Mesendoderm (in vitro differentiated cells): ENCODE results near the gene NEU4.
A peak's percentile ranks its signal among the peaks of the same experiment; 100 is the strongest.

ENCODE experiments used
- DNase-seq: peaks from one replicate; pipeline ENCODE4 v3.0.0; 2013
- H2AK5ac ChIP-seq: 2 replicates; pipeline ENCODE4 v1.6.1; 2013; ENCODE audit warnings: low read length, inconsistent platforms
- H2BK120ac ChIP-seq: 2 replicates; pipeline ENCODE4 v1.6.1; 2013; ENCODE audit warnings: low read depth, mild to moderate bottlenecking, low read length, moderate library complexity, mixed read lengths
- H2BK15ac ChIP-seq: replicated peaks from 2 replicates; pipeline ENCODE4 v1.6.1; 2013; ENCODE audit warnings: low read depth, mild to moderate bottlenecking, moderate library complexity
- H2BK5ac ChIP-seq: 2 replicates; pipeline ENCODE4 v1.6.1; 2013; ENCODE audit warnings: low read length, inconsistent platforms
- H3K18ac ChIP-seq: 2 replicates; pipeline ENCODE4 v1.6.1; 2013; ENCODE audit warnings: mild to moderate bottlenecking, low read length, mixed read lengths
- H3K23ac ChIP-seq: one replicate; pipeline ENCODE4 v1.6.1; 2013; ENCODE audit warnings: low read length
- H3K27ac ChIP-seq: 2 replicates; pipeline ENCODE4 v1.5.1; 2013; ENCODE audit warnings: low read depth, mild to moderate bottlenecking, inconsistent platforms, low read length, moderate library complexity
- H3K27me3 ChIP-seq: 2 replicates; pipeline ENCODE4 v1.6.1; 2013; ENCODE audit warnings: low read length, control low read depth, mild to moderate bottlenecking, inconsistent platforms; ENCODE audit not compliant: insufficient read depth, poor library complexity
- H3K36me3 ChIP-seq: 2 replicates; pipeline ENCODE4 v1.6.1; 2013; ENCODE audit warnings: low read length, inconsistent platforms; ENCODE audit not compliant: control insufficient read depth, insufficient read depth
- H3K4ac ChIP-seq: one replicate; pipeline ENCODE4 v1.6.1; 2013; ENCODE audit warnings: low read depth, mild to moderate bottlenecking, low read length, moderate library complexity
- H3K4me1 ChIP-seq: 2 replicates; pipeline ENCODE4 v1.6.1; 2013; ENCODE audit warnings: low read depth, low read length, inconsistent platforms; ENCODE audit not compliant: control insufficient read depth
- H3K4me2 ChIP-seq: 2 replicates; pipeline ENCODE4 v1.6.1; 2013; ENCODE audit warnings: low read length
- H3K4me3 ChIP-seq: 2 replicates; pipeline ENCODE4 v1.5.1; 2013; ENCODE audit warnings: mild to moderate bottlenecking, low read length
- H3K56ac ChIP-seq: one replicate; pipeline ENCODE4 v1.6.1; 2013; ENCODE audit warnings: low read length
- H3K79me1 ChIP-seq: 2 replicates; pipeline ENCODE4 v1.6.1; 2013; ENCODE audit warnings: low read length, inconsistent platforms
- H3K79me2 ChIP-seq: 2 replicates; pipeline ENCODE4 v1.6.1; 2013; ENCODE audit warnings: mild to moderate bottlenecking, low read length; ENCODE audit not compliant: control insufficient read depth, insufficient read depth
- H3K9ac ChIP-seq: 2 replicates; pipeline ENCODE4 v1.6.1; 2013; ENCODE audit warnings: low read length, inconsistent platforms
- H4K5ac ChIP-seq: one replicate; pipeline ENCODE4 v1.6.1; 2013; ENCODE audit warnings: low read length
- H4K8ac ChIP-seq: one replicate; pipeline ENCODE4 v1.6.1; 2013; ENCODE audit warnings: low read depth, mild to moderate bottlenecking, control low read depth, low read length, moderate library complexity
- WGBS: extraction: QIAGEN DNeasy Blood & Tissue Kit; methylation state at CpG from one replicate; pipeline ENCODE4 v1.1.7; 2013; ENCODE audit warnings: low lambda C conversion rate, missing lambda C conversion rate; ENCODE audit not compliant: insufficient coverage; ENCODE audit errors: extremely low coverage; 5-methylcytosine and 5-hydroxymethylcytosine counted together

Gene NEU4

DNA sequence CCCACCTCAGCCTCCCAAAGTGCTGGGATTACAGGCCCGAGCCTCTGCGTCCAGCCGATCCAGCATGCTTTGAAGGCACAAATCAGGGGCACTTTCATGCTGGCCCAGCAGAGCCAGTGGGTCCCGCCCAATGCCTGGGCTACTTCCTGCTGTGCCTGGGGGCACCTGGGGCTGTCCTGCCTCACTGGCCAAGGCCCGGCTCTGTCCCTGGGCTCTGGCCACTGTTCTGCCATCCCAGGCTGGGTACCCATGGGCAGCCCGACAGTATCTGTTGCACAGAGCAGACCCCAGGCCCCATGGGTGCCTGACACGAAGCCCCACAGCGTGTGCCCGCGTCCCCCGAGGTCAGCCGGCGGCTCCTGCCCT, 39.2 kb upstream of the NEU4 start:
- Histone ChIP-seq H3K4me2 (no peak overlapping the region), H3K79me2 (no peaks in the 10 kb centered on the region), H3K27ac (no peak overlapping the region), H3K36me3 (no peaks in the 10 kb centered on the region), H3K4ac (no peak overlapping the region), H3K4me1 (peaks cover 2% of the 10 kb centered on the region), H2AK5ac (no peak overlapping the region), H3K4me3 (no peak overlapping the region), H4K5ac (no peak overlapping the region), H3K23ac (no peak overlapping the region), H3K79me1 (no peaks in the 10 kb centered on the region), H2BK120ac (no peak overlapping the region), H4K8ac (no peak overlapping the region), H3K27me3 (no peaks in the 10 kb centered on the region), H3K9ac (no peak overlapping the region), H2BK5ac (no peak overlapping the region), H2BK15ac (no peak overlapping the region), H3K56ac (no peak overlapping the region), H3K18ac (no peak overlapping the region)
- DNase-seq = no peak
- WGBS = no CpG with 5 or more reads among the region's 13 CpGs

DNA sequence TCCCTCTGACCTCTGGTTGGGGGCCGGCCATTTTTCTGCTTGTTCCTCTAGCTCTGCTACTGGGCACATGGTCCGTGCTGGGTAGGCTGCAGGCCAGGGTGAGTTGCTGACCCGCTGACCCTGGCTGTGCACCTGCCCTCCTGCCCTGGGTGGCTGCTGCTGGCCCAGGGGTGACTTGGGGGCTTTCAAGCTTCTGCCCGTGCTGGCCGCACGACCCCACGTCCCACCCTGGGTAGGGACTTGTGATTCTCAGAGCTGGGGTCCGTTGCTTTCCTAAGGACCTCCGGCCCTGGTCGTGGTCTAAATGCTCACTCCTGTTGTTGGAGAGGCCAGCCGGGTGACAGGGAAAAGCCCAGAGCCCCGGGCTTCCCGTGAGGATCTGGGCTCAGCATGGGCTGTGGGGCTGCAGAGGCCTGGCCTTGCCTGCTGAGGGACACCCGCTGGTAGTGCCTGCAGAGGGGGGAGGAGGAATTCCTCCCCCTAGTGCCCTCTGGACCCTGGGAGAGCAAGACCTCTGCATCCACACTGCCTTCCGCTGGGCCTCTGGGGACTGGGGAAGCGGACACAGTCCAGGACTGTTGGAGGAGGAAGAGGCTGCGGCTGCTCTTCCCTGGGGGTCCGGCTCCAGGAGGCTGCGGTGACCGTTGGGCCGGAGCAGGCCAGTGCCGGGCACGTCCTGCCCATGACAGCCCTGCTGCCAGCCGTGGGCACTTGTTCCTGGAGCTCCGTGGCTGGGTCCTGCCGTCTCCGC, 38.6 kb upstream of the NEU4 start:
- no peak overlapping the region for H3K18ac ChIP-seq

DNA sequence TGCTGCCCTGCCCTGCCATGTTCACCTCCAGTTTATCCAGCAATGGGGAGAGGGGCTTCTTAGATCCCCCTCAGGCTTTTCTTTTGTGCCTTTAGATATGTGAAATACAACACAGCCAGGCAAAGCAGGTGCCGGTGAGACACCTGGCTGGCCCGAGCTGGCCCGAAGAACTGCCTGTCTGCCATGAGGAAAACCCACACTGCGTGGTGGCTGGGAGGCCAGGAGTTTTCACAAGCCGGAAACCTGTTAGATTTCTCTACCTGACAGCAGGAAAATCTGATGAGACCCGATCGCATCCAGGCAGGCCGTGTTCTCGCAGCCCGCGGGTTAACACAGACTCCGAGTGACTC, 38.1 kb upstream of the NEU4 start:
- no peak overlapping the region for H2AK5ac ChIP-seq
- H3K4ac ChIP-seq = no peak overlapping the region
- no peak overlapping the region for H3K18ac ChIP-seq
- H3K4me1 ChIP-seq = peaks cover 2% of the 10 kb centered on the region
- no peak overlapping the region for H3K4me3 ChIP-seq
- H2BK5ac ChIP-seq = no peak overlapping the region
- H2BK120ac ChIP-seq = no peak overlapping the region
- H3K23ac ChIP-seq = no peak overlapping the region
- no peaks in the 10 kb centered on the region for H3K79me2 ChIP-seq
- no peak overlapping the region for H4K5ac ChIP-seq
- H3K9ac ChIP-seq = no peak overlapping the region
- H3K56ac ChIP-seq = no peak overlapping the region
- H3K36me3 ChIP-seq = no peaks in the 10 kb centered on the region
- no peaks in the 10 kb centered on the region for H3K79me1 ChIP-seq
- no peak overlapping the region for H4K8ac ChIP-seq
- no peak overlapping the region for H2BK15ac ChIP-seq
- H3K27me3 ChIP-seq = no peaks in the 10 kb centered on the region
- no peak for DNase-seq
- no CpG with 5 or more reads among the region's 12 CpGs for WGBS
- no peak overlapping the region for H3K27ac ChIP-seq
- no peak overlapping the region for H3K4me2 ChIP-seq

More for the DNA sequence above, 38.6 kb upstream of the NEU4 start:
- Histone ChIP-seq H3K9ac (no peak overlapping the region), H3K4me3 (no peak overlapping the region), H3K27me3 (no peaks in the 10 kb centered on the region), H2BK120ac (no peak overlapping the region), H3K27ac (no peak overlapping the region), H3K36me3 (no peaks in the 10 kb centered on the region), H3K23ac (no peak overlapping the region), H2BK15ac (no peak overlapping the region), H3K4me1 (peaks cover 2% of the 10 kb centered on the region), H3K79me2 (no peaks in the 10 kb centered on the region), H3K4me2 (no peak overlapping the region), H3K4ac (no peak overlapping the region), H4K8ac (no peak overlapping the region), H2AK5ac (no peak overlapping the region), H2BK5ac (no peak overlapping the region), H3K56ac (no peak overlapping the region), H3K79me1 (no peaks in the 10 kb centered on the region), H4K5ac (no peak overlapping the region)
- no peak for DNase-seq
- no CpG with 5 or more reads among the region's 27 CpGs for WGBS

DNA sequence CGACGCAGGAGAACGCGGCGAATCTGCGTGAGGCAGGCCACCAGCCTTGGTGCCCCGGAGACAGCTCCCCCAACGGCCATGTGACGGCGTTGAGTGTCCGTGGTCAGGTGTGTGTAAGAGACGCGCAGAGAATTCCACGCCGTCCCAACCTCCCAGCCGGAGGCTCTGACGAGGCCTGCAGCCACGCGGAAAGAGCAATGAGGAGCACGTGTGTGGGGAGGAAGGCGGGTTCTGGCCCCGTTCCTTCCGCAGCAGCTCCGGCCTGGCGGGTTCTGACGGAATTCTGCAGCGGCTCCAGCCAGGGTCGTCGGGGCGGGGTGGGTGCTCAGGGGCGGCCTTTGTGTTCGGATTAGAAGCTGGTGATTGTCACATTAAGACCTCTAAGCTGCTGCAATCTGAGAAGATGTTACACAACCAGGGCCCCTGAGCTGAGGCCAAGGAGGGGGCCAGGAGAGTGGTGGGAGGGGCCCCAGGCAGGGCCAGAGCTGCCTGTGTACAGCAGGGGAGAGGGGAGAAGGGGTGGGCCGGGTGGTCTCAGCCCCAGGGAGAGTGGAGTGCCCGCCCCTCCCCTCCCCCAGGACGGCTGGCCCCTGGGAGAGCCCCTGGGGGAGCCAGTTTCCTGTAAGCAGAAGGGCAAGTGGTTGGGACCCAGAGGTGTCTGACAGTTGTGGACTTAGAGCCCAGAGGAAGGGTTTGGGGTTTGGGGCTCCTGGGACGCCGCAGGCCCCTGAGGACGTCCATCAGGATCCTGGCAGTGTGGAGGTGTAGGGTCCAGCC, 37.5 kb upstream of the NEU4 start:
- H3K4me2 ChIP-seq = no peak overlapping the region
- no peak overlapping the region for H3K9ac ChIP-seq
- no peak overlapping the region for H2BK15ac ChIP-seq
- peak overlapping the region; percentile 10 for H3K56ac ChIP-seq
- no peaks in the 10 kb centered on the region for H3K79me1 ChIP-seq
- no peak overlapping the region for H2BK120ac ChIP-seq
- H3K36me3 ChIP-seq = no peaks in the 10 kb centered on the region
- H3K27me3 ChIP-seq = no peaks in the 10 kb centered on the region
- peak; percentile 42 for DNase-seq
- H2AK5ac ChIP-seq = no peak overlapping the region
- no peak overlapping the region for H4K8ac ChIP-seq
- no peak overlapping the region for H3K18ac ChIP-seq
- no CpG with 5 or more reads among the region's 38 CpGs for WGBS
- H4K5ac ChIP-seq = no peak overlapping the region
- peaks cover 2% of the 10 kb centered on the region for H3K4me1 ChIP-seq
- no peak overlapping the region for H3K27ac ChIP-seq
- no peak overlapping the region for H2BK5ac ChIP-seq
- no peaks in the 10 kb centered on the region for H3K79me2 ChIP-seq
- no peak overlapping the region for H3K4ac ChIP-seq
- no peak overlapping the region for H3K4me3 ChIP-seq
- no peak overlapping the region for H3K23ac ChIP-seq

DNA sequence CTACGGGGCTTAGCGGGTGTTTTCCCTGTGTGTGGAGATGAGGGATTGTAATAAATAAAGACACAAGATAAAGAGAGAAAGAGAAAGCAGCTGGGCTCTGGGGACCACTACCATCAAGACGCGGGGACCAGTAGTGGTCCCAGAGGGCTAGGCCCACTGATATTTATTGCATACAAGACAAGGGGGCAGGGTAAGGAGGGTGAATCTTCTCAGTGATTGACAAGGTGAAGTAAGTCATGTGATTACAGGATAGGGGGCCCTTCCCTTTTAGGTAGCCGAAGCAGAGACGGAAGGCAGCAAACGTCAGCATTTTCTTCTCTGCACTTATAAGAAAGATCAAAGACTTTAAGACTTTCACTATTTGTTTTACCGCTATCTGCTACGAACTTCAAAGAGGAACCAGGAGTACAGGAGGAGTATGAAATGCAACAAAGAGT, 36.9 kb upstream of the NEU4 start:
- Histone ChIP-seq H3K9ac (no peak overlapping the region), H3K27me3 (no peaks in the 10 kb centered on the region), H3K79me2 (no peaks in the 10 kb centered on the region), H3K79me1 (no peaks in the 10 kb centered on the region), H3K18ac (no peak overlapping the region), H2AK5ac (no peak overlapping the region), H3K4me1 (peaks cover 2% of the 10 kb centered on the region), H2BK15ac (no peak overlapping the region), H3K27ac (no peak overlapping the region), H2BK5ac (no peak overlapping the region), H4K5ac (no peak overlapping the region), H3K4me2 (no peak overlapping the region), H3K4ac (no peak overlapping the region), H2BK120ac (no peak overlapping the region), H3K36me3 (no peaks in the 10 kb centered on the region), H3K4me3 (no peak overlapping the region), H4K8ac (no peak overlapping the region), H3K23ac (no peak overlapping the region), H3K56ac (no peak overlapping the region)
- no CpG with 5 or more reads among the region's 9 CpGs for WGBS
- DNase-seq = no peak
